Fibroblast of peridontal ligament (primary cell): ENCODE measurements around the gene DGCR6L.
"Not testable (repeated sequence)": the region's sequence is repeated elsewhere in the genome, so short reads cannot be mapped to it uniquely, and the experiment has no call there.

Experiments
- DNase-seq: peaks from one replicate; pipeline ENCODE4 v3.0.0-alpha.2; 2010; ENCODE audit errors: extremely low read depth

Gene DGCR6L

DNA sequence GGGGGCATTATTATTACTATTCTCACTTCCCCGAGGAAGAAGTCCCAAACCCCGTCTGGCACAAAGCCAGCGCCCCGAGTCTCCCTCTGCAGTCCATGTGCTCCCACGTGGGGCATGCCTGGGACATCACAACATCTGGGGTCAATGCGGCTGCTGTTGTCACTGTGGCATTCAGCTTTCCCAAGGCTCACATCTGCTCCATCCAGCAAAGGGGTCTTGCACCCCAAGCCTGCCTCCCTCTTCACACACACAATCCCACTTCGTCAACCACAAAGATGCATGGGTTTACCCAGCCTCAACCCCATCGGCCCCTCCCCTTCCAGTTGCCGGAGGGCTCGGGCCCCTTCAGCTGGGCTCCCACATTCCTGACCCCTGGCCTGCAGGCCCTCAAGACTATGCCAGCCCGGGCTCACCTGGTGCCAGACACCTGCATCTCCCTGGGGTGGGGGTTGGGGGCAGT, 28.2 kb downstream of the DGCR6L start:
- DNase-seq = no peak

DNA sequence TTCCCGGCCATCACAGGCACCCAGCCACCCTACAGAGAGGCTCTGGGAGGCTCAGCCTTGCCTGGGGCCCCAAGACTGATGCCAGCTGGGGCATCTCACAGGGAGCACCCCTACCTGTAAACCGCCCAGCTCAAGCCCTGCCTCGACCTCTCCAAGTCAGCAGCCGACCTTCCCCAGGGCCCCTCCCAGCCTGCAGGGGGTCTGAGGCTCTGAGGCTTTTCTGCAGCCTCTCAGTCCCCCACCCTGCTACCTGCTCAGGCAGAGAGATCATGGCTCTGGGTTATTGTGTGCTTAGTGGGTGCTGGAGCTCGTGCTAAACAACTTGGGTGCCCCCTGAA, 28.6 kb downstream of the DGCR6L start:
- DNase-seq = no peak

DNA sequence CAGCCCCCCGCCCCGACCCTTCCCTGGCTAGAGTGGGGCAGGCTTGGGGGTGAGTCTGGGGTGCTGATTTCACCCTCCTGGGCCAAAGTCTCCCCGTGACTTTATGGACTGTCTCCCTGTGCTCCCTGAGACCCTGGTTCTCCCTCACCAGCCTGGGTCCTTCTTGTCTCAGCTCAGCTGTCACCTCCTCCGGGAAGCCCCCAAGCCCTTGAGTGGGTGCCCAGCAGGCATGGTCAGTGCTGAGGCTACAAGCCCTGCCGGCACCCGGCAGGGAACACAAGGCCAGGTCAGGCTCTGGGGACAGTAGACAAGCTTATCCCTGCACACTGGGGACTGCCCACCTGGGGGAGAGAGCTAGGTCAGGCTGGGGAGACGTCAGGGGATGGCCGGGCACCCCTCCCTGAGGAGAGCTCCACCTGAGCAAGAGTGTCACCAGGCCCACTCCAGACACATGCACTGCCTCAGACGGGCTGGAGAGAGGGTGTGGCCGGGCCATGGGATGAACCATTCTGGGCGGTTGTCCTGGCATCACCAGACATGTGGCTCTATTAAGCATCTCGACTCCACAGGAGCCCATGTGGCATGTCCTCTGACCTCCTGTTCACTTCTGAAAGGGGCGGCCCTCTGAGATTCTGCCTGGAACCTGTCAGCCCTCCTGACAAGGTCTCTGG, 29.1 kb downstream of the DGCR6L start:
- no peak for DNase-seq

DNA sequence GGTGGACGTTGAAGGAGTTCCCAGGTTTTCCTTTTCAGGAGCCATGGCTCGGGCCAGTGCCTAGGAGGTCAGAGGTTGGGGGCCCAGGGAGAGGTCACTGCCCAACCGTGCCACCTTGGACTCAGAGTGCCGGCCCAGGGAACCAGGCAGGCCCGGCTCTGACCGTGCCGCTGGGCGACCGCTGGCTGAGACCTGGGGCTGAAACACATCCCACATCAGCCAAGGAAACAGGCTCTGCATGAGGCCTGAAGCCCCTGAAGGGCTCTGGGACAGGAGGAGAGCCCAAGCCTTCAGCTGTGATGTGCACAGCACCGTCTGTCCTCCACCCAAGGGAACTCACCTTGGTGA, 29.8 kb downstream of the DGCR6L start:
- no peak for DNase-seq

DNA sequence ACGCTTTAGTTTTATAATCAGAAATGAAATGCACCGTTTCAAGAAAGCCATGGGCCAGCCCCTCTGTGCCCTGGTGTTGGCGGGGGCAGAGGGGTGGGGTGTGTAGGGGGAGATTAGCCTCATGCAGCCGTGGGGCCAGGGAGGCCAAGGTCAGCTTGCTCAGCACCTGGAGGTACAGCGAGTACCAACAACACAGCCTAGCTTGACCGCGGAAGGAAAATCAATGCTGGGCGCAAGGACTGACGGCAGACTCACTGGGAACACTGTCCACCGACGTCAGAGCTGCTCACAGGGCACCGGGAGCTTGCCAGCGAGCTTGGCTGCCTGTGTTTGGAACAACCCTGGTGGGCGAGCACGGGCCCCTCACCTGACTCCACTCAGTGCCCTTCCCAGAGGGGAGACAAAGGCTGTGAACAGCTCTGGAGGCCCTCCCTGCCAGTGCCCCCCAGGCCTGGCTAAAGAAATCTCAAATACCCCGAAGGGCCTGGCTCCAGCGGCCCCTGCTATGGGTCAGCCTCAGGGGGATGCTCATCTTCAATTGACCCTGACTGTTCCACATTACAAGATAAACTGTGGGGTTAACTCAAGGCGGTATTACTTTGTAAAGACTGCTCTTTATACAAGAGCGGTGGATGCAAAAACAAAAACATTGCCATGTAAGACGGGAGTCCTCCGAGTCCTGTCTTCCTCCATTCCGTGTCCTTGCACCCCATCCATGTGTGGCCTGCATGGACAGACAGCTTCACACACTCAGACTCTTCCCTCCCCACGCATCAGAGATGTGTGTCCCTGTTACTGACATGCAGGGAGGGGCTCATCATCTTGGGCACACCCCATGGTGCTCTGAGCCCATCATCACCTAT, 30.4 kb downstream of the DGCR6L start:
- DNase-seq = not testable (repeated sequence)

DNA sequence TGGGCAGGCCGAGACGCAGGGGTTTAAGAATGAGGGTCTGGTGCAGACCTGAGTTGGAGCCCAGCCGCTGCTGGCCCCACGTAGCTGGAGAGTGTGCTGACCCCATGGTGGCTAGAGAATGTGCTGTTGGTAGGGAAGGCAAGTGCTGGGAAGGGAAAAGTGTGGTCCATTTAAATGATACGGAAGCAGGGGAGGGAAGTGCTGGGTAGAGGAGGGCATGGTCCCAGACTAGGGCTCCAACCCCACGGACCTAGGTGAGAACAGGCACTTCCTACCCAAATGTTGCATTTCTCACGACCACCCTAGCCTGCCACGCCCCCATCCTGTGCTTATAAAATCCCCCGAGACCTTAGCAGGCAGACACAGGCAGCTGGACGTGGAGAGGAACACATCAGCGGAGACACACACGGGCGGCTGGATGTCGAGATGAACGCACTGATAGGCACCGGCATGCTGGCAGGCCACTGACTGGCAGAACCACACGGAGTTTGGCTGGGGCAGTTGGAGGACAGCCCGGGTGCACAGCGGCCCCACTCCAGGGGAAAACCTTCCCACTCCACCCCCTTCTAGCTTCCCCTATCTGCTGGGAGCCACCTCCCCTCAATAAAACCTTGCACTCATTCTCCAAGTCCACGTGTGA, 33.0 kb downstream of the DGCR6L start:
- not testable (repeated sequence) for DNase-seq

DNA sequence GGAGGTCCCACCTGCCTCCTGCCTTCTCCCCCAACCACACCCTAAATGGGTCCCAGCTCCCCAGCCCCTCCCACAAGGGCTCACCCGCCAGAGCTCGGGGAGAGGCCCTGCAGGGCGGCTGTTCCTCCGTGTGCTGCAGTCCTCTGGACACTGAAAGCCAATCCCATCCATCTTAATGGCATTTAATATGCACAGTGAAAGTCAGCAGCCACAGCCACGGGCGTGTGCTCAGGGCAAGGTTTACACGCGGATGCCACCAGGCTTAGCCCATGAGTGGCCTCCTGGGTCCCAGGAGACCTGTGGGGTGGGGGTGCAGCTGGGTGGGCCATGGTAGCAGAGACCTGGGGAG, 33.6 kb downstream of the DGCR6L start:
- DNase-seq = not testable (repeated sequence)

DNA sequence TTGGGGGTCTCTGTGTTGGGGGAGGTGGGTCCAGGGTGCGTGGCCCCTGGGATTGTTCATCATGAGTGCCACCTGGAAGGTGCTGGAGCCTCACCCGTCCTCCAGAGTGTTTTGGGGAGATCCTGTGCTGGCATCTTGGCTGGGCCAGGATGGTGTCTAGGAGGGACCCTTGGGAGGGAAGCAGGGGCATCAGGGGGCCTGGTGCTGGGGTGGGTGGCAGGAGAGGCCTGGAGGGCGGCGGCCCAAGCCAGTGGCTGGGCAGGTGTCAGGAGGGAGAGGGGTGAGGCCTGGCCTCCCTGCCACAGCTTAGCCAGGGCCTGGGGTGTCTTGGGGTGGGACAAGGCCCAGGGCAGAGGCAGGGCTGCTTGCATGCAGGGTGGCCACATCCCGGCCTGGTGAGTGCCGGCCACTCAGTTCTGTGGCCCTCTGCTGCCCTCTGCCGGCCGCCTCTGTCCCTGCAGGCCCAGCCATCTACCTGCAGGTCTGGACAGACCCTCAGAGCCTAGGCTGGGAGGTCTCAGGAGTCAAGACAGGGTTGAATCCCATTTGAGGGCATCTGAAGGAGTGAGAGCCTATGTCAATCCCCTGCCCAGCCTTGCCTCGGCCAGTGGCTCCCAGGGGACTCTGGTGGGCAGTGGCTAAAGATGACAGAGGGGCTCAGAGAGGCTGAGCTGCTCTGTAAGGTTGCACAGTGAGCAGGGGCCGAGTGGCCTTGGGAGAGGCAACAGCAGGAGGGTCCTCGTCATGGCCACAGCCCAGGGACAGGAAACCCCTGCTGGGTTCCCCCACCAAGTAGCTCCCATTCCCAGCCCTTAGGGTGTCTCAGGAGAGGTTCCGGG, 34.2 kb downstream of the DGCR6L start:
- DNase-seq = peak; percentile 24

DNA sequence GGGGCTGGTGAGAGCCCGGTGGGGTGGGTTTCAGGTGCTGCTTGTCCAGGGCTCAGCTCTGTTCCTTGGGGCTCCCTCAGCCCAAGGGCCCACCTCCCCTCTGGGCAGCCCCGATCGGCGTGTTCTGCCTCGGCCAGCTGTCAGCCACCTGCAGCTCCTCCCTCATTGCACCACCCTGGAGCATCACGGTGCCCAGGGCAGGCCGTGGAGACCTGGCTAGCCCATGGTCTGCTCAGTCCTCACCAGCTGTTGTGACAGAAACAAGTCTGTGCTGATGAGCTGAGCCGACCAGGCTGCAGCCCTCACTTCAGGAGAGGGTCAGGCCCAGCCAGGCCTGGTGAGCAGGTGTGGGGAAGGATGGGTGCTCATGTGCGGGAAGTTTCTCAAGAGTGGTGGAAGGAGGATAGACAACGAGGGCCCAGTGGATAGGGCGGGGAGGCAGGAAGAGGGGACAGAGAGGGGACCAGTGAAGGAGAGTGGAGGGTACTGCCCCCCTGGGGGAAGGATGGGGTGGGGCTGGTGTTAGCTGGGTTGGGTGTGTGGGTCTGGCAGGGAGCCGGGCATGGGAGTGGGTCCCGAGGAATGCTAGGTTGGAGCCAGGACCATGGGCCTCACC, 35.3 kb downstream of the DGCR6L start:
- DNase-seq = no peak

DNA sequence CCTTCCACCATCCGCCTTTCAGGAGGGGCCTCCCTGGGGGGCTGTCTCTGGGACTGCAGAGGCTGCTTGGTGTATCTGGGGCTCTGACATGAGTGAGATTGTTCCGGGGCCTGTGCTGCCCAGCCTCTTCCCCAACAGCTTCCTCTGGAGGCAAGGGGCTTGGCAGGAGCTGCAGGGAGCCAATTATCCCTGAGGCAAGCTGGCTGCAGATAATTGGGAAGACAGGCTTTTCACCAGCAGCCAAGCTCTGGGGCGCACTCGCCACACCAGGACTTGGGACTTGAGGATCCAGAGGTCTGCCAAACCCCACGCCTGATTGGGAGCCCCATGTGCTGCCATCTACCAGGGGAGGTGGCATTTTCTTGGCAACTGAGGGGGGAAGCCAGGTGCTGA, 36.2 kb downstream of the DGCR6L start:
- no peak for DNase-seq

DNA sequence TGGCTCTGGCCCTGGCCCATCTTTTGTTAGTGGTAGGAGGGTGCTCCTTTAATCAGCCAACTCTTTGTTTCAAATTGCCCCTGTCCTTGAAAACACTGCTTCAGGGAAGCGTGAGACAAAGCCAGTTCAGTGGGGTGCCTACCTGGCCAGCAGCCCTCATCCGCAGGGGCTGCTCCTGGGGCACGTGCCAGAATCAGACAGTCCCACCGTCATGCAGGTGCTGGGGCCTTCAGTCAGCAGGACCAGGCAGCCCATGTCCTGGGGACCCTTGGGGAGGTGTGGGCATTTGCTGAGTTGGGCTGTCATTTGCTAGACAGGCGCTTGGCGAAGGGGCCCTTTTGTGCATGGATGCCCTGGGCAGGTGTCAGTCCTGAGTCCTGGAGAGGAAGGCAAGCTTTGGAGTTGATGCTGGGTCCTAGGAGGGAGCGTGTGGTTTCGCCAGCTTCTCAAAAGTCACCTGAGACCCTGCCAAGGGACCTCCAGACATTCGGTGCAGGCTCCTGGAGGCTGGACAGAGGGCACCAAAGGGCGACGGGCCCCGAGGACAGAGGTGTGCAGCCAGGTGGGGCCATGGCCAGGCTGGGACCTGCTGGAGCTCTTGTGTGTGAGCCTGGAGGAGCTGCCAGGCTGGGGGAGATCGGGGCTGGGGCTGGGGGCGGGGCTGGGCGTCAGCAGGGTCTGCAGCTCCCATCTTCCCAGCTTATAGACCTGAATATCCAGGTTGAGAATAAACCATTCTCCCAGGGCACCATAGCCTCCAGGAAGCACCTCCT, 36.8 kb downstream of the DGCR6L start:
- DNase-seq = no peak

DNA sequence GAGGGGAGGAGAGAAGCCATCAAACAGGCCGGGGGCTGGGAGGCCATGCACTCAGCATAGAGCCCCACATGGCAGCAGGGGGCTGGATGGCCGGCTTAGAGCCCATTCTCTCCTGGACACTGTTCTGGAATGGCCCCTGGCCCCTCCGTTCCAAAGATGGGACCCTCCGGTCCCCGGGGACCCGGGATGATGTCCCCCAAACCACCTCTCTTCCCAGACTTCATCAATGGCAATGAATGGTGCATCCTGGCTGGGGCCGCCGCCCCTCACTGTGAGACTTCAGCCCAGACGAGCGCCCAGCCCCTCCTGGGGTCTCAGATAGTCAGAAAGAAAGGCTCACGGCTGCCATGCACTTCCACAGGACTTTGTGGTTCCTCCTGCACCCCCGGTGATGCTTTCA, 38.0 kb downstream of the DGCR6L start:
- no peak for DNase-seq

DNA sequence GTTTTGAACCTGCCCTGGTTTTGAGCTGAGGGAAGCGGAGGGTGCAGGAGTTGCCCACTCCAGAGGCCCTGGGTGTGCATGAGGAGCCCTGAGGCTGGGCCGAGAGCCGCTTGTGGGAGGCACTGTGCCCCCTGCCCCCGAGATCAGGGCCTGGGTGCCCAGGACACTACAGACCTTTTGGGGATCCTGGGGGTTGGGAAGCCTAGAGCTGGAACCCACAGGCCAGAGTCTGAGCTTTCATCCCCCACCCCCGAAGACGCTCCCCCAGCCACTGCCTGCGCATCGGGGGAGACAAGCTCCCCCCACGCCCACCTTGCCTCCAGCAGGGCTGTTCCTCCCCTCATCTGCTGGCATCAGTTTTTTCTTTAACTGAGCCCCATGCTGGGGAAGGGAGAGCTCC, 38.4 kb downstream of the DGCR6L start:
- DNase-seq = not testable (repeated sequence)

DNA sequence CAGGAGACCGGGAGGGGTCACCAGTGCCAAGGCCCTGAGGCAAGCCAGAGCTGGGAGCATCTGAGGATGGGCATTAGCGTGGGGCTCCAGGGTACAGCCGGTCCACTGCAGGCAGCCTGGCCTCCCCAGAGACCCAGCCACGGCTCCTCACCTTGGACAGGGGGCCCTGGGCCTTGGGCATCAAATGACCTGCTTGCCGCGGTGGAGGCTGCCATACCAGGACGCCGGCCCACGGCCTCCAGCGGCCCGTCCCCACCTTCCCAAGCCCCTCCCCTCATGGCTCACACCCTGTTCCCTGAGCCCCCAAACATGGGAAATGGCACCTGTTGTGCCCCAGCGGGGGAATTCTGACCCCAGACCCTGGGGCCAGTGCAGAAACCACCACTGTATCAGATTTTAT, 39.0 kb downstream of the DGCR6L start:
- no peak for DNase-seq

DNA sequence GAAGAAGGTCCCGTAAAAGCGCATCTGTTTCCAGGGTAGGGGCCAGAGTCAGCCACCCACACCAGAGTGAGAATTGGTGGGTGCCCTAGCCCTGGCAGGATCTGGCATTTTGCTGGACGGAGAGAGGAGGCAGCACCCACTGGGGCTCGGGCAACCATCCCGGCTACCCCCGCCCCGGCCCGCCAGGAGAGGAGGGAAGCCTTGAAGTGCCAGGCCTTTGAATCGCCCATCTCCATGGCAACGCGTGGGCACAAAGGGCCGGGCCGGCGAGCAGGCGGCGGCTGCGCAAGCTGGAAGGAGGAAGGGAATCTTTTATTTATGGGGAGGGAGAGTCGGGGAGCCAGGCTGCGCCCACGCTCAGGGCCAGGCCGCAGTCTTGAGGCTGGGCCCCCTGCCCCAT, 39.7 kb downstream of the DGCR6L start:
- not testable (repeated sequence) for DNase-seq

DNA sequence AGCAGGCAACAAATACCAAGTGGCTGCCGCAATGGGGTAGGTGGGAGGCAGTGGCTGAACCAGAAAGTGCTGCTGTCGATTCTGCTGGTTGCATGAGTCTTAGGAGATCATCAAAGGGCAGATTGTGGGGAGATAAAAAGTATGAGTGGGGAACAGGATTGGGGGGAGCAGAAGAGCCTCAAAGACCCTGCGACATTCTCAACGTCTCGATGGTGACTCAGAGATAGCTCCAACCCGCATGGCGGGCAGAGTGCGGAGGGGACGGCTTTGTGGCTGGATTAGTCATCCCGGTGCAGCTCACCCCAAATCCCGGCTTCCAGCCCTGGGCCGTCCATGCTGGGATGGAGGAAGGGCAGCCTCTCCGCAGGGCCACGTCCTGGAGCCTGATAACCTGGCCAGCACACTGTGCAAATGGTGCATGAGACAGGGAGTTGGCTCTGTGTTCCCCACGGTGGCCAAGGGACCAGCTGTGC, 40.2 kb downstream of the DGCR6L start:
- DNase-seq = no peak

DNA sequence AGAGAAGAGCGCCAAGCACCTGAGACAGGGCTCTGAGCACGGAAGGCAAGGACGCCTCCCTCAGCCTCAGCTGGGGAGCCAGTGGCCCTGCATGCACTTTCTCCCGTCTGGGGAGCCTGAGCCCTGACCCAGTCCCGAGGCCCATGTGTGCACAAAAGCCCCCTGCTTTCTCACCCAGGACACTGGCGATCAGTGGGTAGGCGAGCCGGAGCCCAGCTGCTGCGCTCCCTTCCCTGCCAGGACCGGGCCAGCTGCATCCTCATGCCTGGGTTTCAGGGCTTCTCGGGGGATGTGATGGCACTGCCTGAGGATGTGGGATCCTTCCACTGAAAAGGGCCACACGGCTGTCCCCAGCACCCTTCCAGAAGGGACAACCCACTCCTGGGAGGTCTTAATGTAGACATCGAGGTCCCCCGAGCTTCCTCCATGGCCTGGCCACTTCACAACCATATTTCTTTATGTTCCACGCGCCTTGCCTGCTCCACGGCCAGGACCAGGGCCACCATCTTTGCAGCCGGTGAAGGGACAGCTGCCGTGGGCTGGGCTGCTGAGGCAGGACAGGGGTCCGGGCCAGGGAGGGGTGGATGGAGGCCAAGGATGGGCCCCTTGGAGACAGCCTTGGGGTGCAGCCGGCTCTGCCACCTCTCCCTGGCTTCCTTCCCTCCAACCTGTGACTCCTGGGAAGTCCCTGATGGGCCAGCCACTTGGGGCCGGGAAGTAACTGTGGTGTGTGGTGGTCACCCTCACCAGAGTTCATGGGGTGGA, 41.0 kb downstream of the DGCR6L start:
- DNase-seq = not testable (repeated sequence)

DNA sequence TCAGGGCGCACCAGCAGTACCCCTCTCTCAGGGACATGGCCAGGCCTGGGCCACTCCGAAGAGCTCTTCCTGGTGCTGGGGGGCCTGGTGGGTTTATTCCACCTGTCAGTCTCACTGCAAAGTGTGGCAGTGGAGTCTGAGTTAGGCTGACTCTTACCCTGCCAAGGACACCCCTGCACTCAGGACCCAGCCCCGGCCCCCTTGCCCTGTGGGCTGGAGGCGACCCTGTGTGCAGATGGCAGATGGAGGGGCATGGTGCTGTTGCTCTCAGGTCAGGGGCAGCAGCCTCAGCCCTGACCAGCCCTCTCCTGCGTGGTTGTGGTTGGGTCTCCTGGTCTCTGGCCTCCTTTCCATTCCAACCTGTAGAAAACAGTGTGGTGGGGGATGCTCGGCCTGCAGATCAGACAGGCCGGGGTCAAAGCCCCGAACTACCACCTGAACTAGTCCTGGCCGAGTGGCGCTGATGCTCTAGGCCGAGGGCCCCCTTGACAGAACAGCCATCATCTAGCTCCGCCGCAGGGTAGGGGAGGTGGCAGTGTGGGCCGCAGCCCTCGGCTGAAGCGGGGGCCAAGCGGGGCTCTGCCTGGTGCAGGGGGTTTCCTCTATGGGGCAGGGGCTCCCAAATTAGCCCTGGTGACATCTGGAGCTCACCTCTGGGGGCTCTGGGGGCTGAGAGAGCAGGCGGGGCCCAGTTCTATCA, 41.8 kb downstream of the DGCR6L start:
- not testable (repeated sequence) for DNase-seq

DNA sequence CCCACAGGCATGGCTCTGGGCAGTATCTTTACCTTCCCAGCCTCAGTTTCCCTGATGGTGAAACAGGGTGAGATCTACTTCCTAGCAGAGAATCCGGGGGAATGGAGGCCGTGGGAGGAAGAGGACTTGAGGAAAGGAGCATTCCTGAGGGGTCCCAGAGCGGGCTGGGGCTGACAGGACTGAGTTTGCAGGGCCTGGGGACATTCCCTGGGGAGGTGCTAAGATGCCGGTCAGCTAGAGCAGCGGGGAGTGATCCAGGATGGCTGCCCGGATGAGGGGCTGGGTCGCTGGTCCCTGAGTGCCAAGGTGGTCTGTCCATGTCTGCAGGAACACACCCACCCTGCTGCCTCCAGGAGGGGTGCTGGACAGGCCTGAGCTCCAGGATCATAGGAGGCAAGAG, 43.4 kb downstream of the DGCR6L start:
- DNase-seq = no peak
